ENCODE results near the gene AFP. TPM values are rescaled to one million over a fixed set of nuclear protein-coding genes. Genes with fewer than 3 reads are reported as not detected.

Gene AFP
- total RNA-seq, 1 experiment from 2014 or later = 4.9 TPM

DNA sequence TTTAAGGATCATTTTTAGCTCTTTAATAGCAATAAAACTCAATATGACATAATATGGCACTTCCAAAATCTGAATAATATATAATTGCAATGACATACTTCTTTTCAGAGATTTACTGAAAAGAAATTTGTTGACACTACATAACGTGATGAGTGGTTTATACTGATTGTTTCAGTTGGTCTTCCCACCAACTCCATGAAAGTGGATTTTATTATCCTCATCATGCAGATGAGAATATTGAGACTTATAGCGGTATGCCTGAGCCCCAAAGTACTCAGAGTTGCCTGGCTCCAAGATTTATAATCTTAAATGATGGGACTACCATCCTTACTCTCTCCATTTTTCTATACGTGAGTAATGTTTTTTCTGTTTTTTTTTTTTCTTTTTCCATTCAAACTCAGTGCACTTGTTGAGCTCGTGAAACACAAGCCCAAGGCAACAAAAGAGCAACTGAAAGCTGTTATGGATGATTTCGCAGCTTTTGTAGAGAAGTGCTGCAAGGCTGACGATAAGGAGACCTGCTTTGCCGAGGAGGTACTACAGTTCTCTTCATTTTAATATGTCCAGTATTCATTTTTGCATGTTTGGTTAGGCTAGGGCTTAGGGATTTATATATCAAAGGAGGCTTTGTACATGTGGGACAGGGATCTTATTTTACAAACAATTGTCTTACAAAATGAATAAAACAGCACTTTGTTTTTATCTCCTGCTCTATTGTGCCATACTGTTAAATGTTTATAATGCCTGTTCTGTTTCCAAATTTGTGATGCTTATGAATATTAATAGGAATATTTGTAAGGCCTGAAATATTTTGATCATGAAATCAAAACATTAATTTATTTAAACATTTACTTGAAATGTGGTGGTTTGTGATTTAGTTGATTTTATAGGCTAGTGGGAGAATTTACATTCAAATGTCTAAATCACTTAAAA, 16.6 kb upstream of the AFP start:
- H2BK120ac ChIP-seq (ENCODE audit: low read depth, low read length, poor library complexity, severe bottlenecking) = no peak overlapping the region
- no peaks in the 10 kb centered on the region for H3K9me3 ChIP-seq (ENCODE audit: control insufficient read depth, low read depth, low read length)
- H3K23ac ChIP-seq (ENCODE audit: insufficient read length, low read depth, low read length) = no peak overlapping the region
- no peak overlapping the region for H3K14ac ChIP-seq (ENCODE audit: insufficient read depth, low read length)
- no peak overlapping the region for H3K9ac ChIP-seq (ENCODE audit: extremely low read depth, insufficient read length, low read length)
- no peak overlapping the region for H4K91ac ChIP-seq (ENCODE audit: insufficient read length, low read depth, low read length)
- no CpG with 5 or more reads among the region's 7 CpGs for WGBS (ENCODE audit: extremely low coverage, insufficient read length, low lambda C conversion rate)
- H3K27ac ChIP-seq (ENCODE audit: insufficient read length, low read depth, low read length) = no peak overlapping the region
- TF ChIP-seq CTCF (conservative IDR thresholded peaks at IDR 0.05) = no peak
- H3K79me1 ChIP-seq (ENCODE audit: insufficient read depth, low read depth, low read length, poor library complexity, severe bottlenecking) = no peaks in the 10 kb centered on the region
- H2BK15ac ChIP-seq (ENCODE audit: low read depth, low read length) = no peak overlapping the region
- H3T11ph ChIP-seq (ENCODE audit: low read length) = no peak overlapping the region
- H3K9me3 Mint-ChIP-seq = no peaks in the 10 kb centered on the region
- no peaks in the 10 kb centered on the region for H3K36me3 Mint-ChIP-seq (ENCODE audit: insufficient read depth in 1 of 3, low read depth in 3 of 3)
- H3K4me1 ChIP-seq (ENCODE audit: insufficient read depth, low read length) = no peaks in the 10 kb centered on the region
- no peak overlapping the region for H2BK12ac ChIP-seq (ENCODE audit: insufficient read length, low read depth, low read length)
- H3K79me2 ChIP-seq (ENCODE audit: insufficient read depth, low read length) = no peaks in the 10 kb centered on the region
- peaks cover 3 to 4% of the 10 kb centered on the region in 2 experiments; a peak in 3 of 4 replicates for H3K4me1 Mint-ChIP-seq
- no peak overlapping the region for H4K8ac ChIP-seq (replicated peaks; ENCODE audit: insufficient read length, low read depth, low read length)
- no peak overlapping the region for H3K4me2 ChIP-seq (ENCODE audit: insufficient read depth, insufficient read length, low read length)
- no peak overlapping the region for H3K4me3 Mint-ChIP-seq
- H4K5ac ChIP-seq (ENCODE audit: insufficient read length, low read depth, low read length) = no peak overlapping the region
- no peak overlapping the region for H2AFZ ChIP-seq (ENCODE audit: low read length)
- DNase-seq = no peak
- H3K27ac Mint-ChIP-seq = no peak overlapping the region
- H3K27me3 ChIP-seq (ENCODE audit: insufficient read depth, low read length) = no peaks in the 10 kb centered on the region
- no peak overlapping the region for H2BK20ac ChIP-seq (ENCODE audit: low read depth, low read length, poor library complexity, severe bottlenecking)
- H2AK5ac ChIP-seq (ENCODE audit: insufficient read length, low read length) = no peak overlapping the region
- no peak overlapping the region for H3K56ac ChIP-seq (ENCODE audit: insufficient read length, low read depth, low read length)
- H3K27me3 Mint-ChIP-seq (ENCODE audit: low read depth) = no peaks in the 10 kb centered on the region
- no peak overlapping the region for H3K18ac ChIP-seq (ENCODE audit: insufficient read length, low read depth, low read length)
- no peaks in the 10 kb centered on the region for H3K23me2 ChIP-seq (ENCODE audit: insufficient read length, low read depth, low read length, poor library complexity, severe bottlenecking)
- no peaks in the 10 kb centered on the region for H4K20me1 ChIP-seq (ENCODE audit: control insufficient read depth, insufficient read depth, insufficient read length)
- H3K4ac ChIP-seq (ENCODE audit: low read depth, low read length) = no peak overlapping the region
- no peak overlapping the region for H2BK5ac ChIP-seq (ENCODE audit: insufficient read length, low read length)
